ENCODE measurements around the gene TTC28.

TTC28 gene

DNA sequence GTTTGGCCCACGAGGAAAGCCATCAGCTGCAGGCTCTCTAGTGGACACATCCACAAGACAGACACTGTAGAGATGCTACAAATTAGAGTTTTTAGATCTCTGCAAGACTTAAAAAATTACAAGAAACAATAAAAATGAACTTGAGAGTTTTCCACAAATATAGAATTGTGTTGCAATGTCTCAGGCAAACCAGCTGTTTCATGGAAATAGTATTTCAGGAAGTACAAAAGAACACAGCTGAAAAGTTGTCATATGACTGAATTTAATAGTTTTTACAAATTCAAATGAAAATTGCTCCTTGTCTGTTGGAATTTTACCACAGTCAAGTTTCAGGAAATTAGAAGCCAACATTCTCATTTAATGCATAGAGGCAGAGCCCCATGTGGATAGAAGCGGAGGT is 576.0 kb downstream of the TTC28 start:
- Histone ChIP-seq H3K18ac (ENCODE audit: low read length) (no peak overlapping the region), H4K8ac (ENCODE audit: low read depth, low read length) (no peak overlapping the region), H2BK15ac (replicated peaks; ENCODE audit: low read depth) (no peak overlapping the region), H3K4ac (ENCODE audit: low read depth, low read length) (no peak overlapping the region), H2BK120ac (ENCODE audit: low read depth, low read length) (no peak overlapping the region), H4K5ac (ENCODE audit: low read length) (no peak overlapping the region), H3K4me2 (ENCODE audit: low read length) (no peak overlapping the region), H3K4me3 (ENCODE audit: low read length) (no peak overlapping the region), H3K36me3 (ENCODE audit: control insufficient read depth, insufficient read depth, low read length) (no peaks in the 10 kb centered on the region), H3K9ac (ENCODE audit: low read length) (no peak overlapping the region), H3K27me3 (ENCODE audit: insufficient read depth, low read length, poor library complexity) (no peaks in the 10 kb centered on the region), H3K56ac (ENCODE audit: low read length) (no peak overlapping the region), H3K79me2 (ENCODE audit: control insufficient read depth, insufficient read depth, low read length) (no peaks in the 10 kb centered on the region), H3K23ac (ENCODE audit: low read length) (no peak overlapping the region), H3K79me1 (ENCODE audit: low read length) (no peaks in the 10 kb centered on the region), H2AK5ac (ENCODE audit: low read length) (no peak overlapping the region), H2BK5ac (ENCODE audit: low read length) (no peak overlapping the region), H3K4me1 (ENCODE audit: control insufficient read depth, low read depth, low read length) (no peaks in the 10 kb centered on the region), H3K27ac (ENCODE audit: low read depth, low read length) (no peak overlapping the region)
- no peak for DNase-seq
- WGBS (ENCODE audit: extremely low coverage, insufficient coverage, low lambda C conversion rate) = no CpG with 5 or more reads among the region's 2 CpGs

- Histone ChIP-seq H3K4me3 (ENCODE audit: low read length) (no peak overlapping the region), H2BK15ac (replicated peaks; ENCODE audit: low read depth) (no peak overlapping the region), H4K5ac (ENCODE audit: low read length) (no peak overlapping the region), H3K79me2 (ENCODE audit: control insufficient read depth, insufficient read depth, low read length) (no peaks in the 10 kb centered on the region), H3K9ac (ENCODE audit: low read length) (no peak overlapping the region), H3K4ac (ENCODE audit: low read depth, low read length) (no peak overlapping the region), H3K27ac (ENCODE audit: low read depth, low read length) (no peak overlapping the region), H4K8ac (ENCODE audit: low read depth, low read length) (no peak overlapping the region), H3K56ac (ENCODE audit: low read length) (no peak overlapping the region), H3K4me1 (ENCODE audit: control insufficient read depth, low read depth, low read length) (no peaks in the 10 kb centered on the region), H3K4me2 (ENCODE audit: low read length) (no peak overlapping the region), H3K23ac (ENCODE audit: low read length) (no peak overlapping the region), H2AK5ac (ENCODE audit: low read length) (no peak overlapping the region), H3K36me3 (ENCODE audit: control insufficient read depth, insufficient read depth, low read length) (no peaks in the 10 kb centered on the region), H3K27me3 (ENCODE audit: insufficient read depth, low read length, poor library complexity) (no peaks in the 10 kb centered on the region), H3K79me1 (ENCODE audit: low read length) (no peaks in the 10 kb centered on the region), H2BK120ac (ENCODE audit: low read depth, low read length) (no peak overlapping the region), H2BK5ac (ENCODE audit: low read length) (no peak overlapping the region), H3K18ac (ENCODE audit: low read length) (no peak overlapping the region)
- DNase-seq = no peak
- WGBS (ENCODE audit: extremely low coverage, insufficient coverage, low lambda C conversion rate) = no CpG with 5 or more reads among the region's 5 CpGs
These were observed 577.4 kb downstream of the TTC28 start for GRCh38 chr22:28102151-28102812.

GRCh38 chr22:28097627-28098026 is 582.0 kb downstream of the TTC28 start:
- Histone ChIP-seq H3K79me1 (ENCODE audit: low read length) (no peaks in the 10 kb centered on the region), H3K36me3 (ENCODE audit: control insufficient read depth, insufficient read depth, low read length) (no peaks in the 10 kb centered on the region), H3K4ac (ENCODE audit: low read depth, low read length) (no peak overlapping the region), H3K27me3 (ENCODE audit: insufficient read depth, low read length, poor library complexity) (no peaks in the 10 kb centered on the region), H2BK5ac (ENCODE audit: low read length) (no peak overlapping the region), H2BK120ac (ENCODE audit: low read depth, low read length) (no peak overlapping the region), H4K5ac (ENCODE audit: low read length) (no peak overlapping the region), H3K4me2 (ENCODE audit: low read length) (no peak overlapping the region), H3K4me1 (ENCODE audit: control insufficient read depth, low read depth, low read length) (no peaks in the 10 kb centered on the region), H3K56ac (ENCODE audit: low read length) (no peak overlapping the region), H2BK15ac (replicated peaks; ENCODE audit: low read depth) (no peak overlapping the region), H3K9ac (ENCODE audit: low read length) (no peak overlapping the region), H3K18ac (ENCODE audit: low read length) (no peak overlapping the region), H3K27ac (ENCODE audit: low read depth, low read length) (no peak overlapping the region), H2AK5ac (ENCODE audit: low read length) (no peak overlapping the region), H4K8ac (ENCODE audit: low read depth, low read length) (no peak overlapping the region), H3K79me2 (ENCODE audit: control insufficient read depth, insufficient read depth, low read length) (no peaks in the 10 kb centered on the region), H3K4me3 (ENCODE audit: low read length) (no peak overlapping the region), H3K23ac (ENCODE audit: low read length) (no peak overlapping the region)
- WGBS (ENCODE audit: extremely low coverage, insufficient coverage, low lambda C conversion rate) = no CpG with 5 or more reads among the region's 3 CpGs
- no peak for DNase-seq

DNA sequence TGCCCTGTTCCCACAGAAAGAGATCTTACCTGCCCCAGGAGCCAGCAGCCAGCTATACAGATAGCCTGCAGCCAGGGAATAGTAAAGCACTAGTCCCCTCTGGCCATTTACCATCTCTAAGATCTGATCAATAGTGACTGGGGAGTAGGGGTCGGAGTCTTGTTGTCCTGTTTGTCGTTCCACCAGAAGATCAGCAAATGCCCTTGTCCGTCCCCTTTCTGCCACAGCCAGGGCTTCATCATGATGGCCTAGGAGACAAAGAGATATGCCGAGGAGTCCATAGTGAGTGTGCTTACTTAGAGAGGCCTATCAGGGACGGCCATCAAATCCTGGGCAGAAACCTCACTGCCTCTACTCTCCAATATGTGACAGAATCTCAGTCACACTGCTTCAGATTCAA is 583.5 kb downstream of the TTC28 start:
- DNase-seq = no peak
- Histone ChIP-seq H3K27ac (ENCODE audit: low read depth, low read length) (no peak overlapping the region), H2BK120ac (ENCODE audit: low read depth, low read length) (no peak overlapping the region), H4K5ac (ENCODE audit: low read length) (no peak overlapping the region), H3K36me3 (ENCODE audit: control insufficient read depth, insufficient read depth, low read length) (no peaks in the 10 kb centered on the region), H3K9ac (ENCODE audit: low read length) (no peak overlapping the region), H3K4me2 (ENCODE audit: low read length) (no peak overlapping the region), H3K79me1 (ENCODE audit: low read length) (no peaks in the 10 kb centered on the region), H3K18ac (ENCODE audit: low read length) (no peak overlapping the region), H3K79me2 (ENCODE audit: control insufficient read depth, insufficient read depth, low read length) (no peaks in the 10 kb centered on the region), H4K8ac (ENCODE audit: low read depth, low read length) (no peak overlapping the region), H3K4ac (ENCODE audit: low read depth, low read length) (no peak overlapping the region), H2BK5ac (ENCODE audit: low read length) (no peak overlapping the region), H3K23ac (ENCODE audit: low read length) (no peak overlapping the region), H3K4me1 (ENCODE audit: control insufficient read depth, low read depth, low read length) (no peaks in the 10 kb centered on the region), H3K4me3 (ENCODE audit: low read length) (no peak overlapping the region), H3K56ac (ENCODE audit: low read length) (no peak overlapping the region), H2BK15ac (replicated peaks; ENCODE audit: low read depth) (no peak overlapping the region), H2AK5ac (ENCODE audit: low read length) (no peak overlapping the region), H3K27me3 (ENCODE audit: insufficient read depth, low read length, poor library complexity) (no peaks in the 10 kb centered on the region)
- no CpG with 5 or more reads among the region's 5 CpGs for WGBS (ENCODE audit: extremely low coverage, insufficient coverage, low lambda C conversion rate)

- H2BK15ac ChIP-seq (replicated peaks; ENCODE audit: low read depth) = no peak overlapping the region
- no peak overlapping the region for H4K8ac ChIP-seq (ENCODE audit: low read depth, low read length)
- H3K4ac ChIP-seq (ENCODE audit: low read depth, low read length) = no peak overlapping the region
- no peak overlapping the region for H3K27ac ChIP-seq (ENCODE audit: low read depth, low read length)
- H3K23ac ChIP-seq (ENCODE audit: low read length) = no peak overlapping the region
- H3K79me2 ChIP-seq (ENCODE audit: control insufficient read depth, insufficient read depth, low read length) = no peaks in the 10 kb centered on the region
- H3K79me1 ChIP-seq (ENCODE audit: low read length) = no peaks in the 10 kb centered on the region
- WGBS (ENCODE audit: extremely low coverage, insufficient coverage, low lambda C conversion rate) = no CpG with 5 or more reads among the region's 5 CpGs
- H4K5ac ChIP-seq (ENCODE audit: low read length) = no peak overlapping the region
- no peaks in the 10 kb centered on the region for H3K4me1 ChIP-seq (ENCODE audit: control insufficient read depth, low read depth, low read length)
- no peak overlapping the region for H3K4me2 ChIP-seq (ENCODE audit: low read length)
- H2AK5ac ChIP-seq (ENCODE audit: low read length) = no peak overlapping the region
- no peak overlapping the region for H2BK120ac ChIP-seq (ENCODE audit: low read depth, low read length)
- no peaks in the 10 kb centered on the region for H3K36me3 ChIP-seq (ENCODE audit: control insufficient read depth, insufficient read depth, low read length)
- no peak overlapping the region for H3K56ac ChIP-seq (ENCODE audit: low read length)
- no peaks in the 10 kb centered on the region for H3K27me3 ChIP-seq (ENCODE audit: insufficient read depth, low read length, poor library complexity)
- H3K18ac ChIP-seq (ENCODE audit: low read length) = no peak overlapping the region
- no peak overlapping the region for H3K4me3 ChIP-seq (ENCODE audit: low read length)
- no peak overlapping the region for H2BK5ac ChIP-seq (ENCODE audit: low read length)
- H3K9ac ChIP-seq (ENCODE audit: low read length) = no peak overlapping the region
- DNase-seq = no peak
These were observed 584.1 kb downstream of the TTC28 start for GRCh38 chr22:28095316-28096095.

All from mesendoderm (in vitro differentiated cells).